ENCODE measurements around the gene PRKCI. TPM values are rescaled to one million over a fixed set of nuclear protein-coding genes. Genes with fewer than 3 reads are reported as not detected.

PRKCI gene
- total and polyA plus RNA-seq, 9 of the 15 experiments (the other 6 are each of a cell fraction or from before 2014, with no cell fraction given), result 10.5 to 43.2 (median 31.4) TPM

DNA sequence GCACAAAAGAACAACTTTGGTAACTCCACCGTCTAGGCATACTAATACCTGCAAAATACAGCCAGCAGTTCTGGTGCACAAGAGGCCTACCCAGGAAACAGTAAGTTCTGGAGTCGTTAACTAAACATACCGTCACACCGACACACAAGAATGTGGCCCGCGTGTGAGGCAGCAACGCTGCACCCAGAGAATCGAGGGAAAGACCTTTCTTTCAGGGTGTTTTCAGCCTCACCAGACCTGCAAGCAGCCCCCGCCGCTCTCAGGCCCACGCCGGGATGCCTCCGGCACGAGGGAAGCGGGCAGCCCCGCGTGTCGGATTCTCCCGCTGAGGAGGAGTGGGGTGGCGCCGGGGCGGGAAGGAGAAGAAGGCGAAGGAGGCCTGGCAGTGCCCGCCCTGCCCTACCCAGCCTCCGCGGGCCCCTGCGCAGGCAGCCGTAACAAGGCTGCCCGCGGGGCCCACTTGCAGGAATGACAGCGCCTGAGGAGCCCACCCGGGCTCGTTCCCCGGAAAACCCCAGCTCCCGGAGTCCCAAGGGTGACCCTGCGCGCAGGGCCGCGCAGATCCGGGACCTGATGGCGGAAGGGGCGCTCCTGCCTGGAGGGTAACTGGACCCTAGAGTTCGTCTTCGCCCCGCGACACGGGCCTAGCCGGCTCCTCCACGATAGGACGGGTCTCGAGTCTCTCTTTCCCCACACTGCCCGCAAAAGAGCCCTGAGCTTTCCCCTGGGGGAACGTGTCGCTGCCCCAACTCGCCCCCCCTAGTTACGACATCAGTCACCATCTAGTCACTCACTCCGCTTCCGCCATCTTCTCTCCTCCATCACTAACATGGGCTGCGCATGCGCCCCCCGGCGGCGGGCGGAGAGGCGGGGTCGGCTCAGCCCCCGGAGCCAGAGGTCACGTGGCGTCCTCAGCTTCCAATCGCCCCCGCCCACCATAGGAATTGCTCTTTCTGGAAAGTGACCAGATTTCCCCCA, 41.0 kb upstream of the PRKCI start, which contains the start of gene PHC3 (continued):
- TF ChIP-seq, protein P1, sequence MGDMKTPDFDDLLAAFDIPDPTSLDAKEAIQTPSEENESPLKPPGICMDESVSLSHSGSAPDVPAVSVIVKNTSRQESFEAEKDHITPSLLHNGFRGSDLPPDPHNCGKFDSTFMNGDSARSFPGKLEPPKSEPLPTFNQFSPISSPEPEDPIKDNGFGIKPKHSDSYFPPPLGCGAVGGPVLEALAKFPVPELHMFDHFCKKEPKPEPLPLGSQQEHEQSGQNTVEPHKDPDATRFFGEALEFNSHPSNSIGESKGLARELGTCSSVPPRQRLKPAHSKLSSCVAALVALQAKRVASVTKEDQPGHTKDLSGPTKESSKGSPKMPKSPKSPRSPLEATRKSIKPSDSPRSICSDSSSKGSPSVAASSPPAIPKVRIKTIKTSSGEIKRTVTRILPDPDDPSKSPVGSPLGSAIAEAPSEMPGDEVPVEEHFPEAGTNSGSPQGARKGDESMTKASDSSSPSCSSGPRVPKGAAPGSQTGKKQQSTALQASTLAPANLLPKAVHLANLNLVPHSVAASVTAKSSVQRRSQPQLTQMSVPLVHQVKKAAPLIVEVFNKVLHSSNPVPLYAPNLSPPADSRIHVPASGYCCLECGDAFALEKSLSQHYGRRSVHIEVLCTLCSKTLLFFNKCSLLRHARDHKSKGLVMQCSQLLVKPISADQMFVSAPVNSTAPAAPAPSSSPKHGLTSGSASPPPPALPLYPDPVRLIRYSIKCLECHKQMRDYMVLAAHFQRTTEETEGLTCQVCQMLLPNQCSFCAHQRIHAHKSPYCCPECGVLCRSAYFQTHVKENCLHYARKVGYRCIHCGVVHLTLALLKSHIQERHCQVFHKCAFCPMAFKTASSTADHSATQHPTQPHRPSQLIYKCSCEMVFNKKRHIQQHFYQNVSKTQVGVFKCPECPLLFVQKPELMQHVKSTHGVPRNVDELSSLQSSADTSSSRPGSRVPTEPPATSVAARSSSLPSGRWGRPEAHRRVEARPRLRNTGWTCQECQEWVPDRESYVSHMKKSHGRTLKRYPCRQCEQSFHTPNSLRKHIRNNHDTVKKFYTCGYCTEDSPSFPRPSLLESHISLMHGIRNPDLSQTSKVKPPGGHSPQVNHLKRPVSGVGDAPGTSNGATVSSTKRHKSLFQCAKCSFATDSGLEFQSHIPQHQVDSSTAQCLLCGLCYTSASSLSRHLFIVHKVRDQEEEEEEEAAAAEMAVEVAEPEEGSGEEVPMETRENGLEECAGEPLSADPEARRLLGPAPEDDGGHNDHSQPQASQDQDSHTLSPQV (IDR thresholded peaks at IDR 0.05), result 0 out of 2 replicates have a peak, but pooled peaks have one; percentile 43
- TF ChIP-seq KDM2B (CRISPR knock-in tag; IDR thresholded peaks at IDR 0.05) (0 out of 2 replicates have a peak, but pooled peaks have one; percentile 6), SP1 (CRISPR knock-in tag; IDR thresholded peaks at IDR 0.05) (0 out of 2 replicates have a peak, but pooled peaks have one; percentile 29), MBD2 (IDR thresholded peaks at IDR 0.05; ENCODE audit: borderline replicate concordance, low read depth) (peak; percentile 41; the same call in 1 of the 2 replicates), ZC3H11A (IDR thresholded peaks at IDR 0.05; ENCODE audit: low read depth, low read length) (0 out of 2 replicates have a peak, but pooled peaks have one; percentile 32), MTA3 (IDR thresholded peaks at IDR 0.05; ENCODE audit: borderline replicate concordance) (peak; percentile 54; the same call in 1 of the 2 replicates), ZNF232 (CRISPR knock-in tag; IDR thresholded peaks at IDR 0.05) (peak; percentile 16; the same call in 1 of the 2 replicates), CBFA2T2 (conservative IDR thresholded peaks at IDR 0.05) (peak; percentile 77), TAF1 (IDR thresholded peaks at IDR 0.05; ENCODE audit: control insufficient read depth, extremely low read depth, insufficient read depth, low read length, severe bottlenecking) (peak; percentile 90)
- TF ChIP-seq, protein P2, sequence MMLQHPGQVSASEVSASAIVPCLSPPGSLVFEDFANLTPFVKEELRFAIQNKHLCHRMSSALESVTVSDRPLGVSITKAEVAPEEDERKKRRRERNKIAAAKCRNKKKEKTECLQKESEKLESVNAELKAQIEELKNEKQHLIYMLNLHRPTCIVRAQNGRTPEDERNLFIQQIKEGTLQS (IDR thresholded peaks at IDR 0.05), result peak; percentile 52; the same call in 1 of the 2 replicates
- TF ChIP-seq, protein P2 (CRISPR knock-in tag; conservative IDR thresholded peaks at IDR 0.05), result no peak; the same call in 1 of the 2 replicates
- TF ChIP-seq, protein P3, sequence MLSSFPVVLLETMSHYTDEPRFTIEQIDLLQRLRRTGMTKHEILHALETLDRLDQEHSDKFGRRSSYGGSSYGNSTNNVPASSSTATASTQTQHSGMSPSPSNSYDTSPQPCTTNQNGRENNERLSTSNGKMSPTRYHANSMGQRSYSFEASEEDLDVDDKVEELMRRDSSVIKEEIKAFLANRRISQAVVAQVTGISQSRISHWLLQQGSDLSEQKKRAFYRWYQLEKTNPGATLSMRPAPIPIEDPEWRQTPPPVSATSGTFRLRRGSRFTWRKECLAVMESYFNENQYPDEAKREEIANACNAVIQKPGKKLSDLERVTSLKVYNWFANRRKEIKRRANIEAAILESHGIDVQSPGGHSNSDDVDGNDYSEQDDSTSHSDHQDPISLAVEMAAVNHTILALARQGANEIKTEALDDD (IDR thresholded peaks at IDR 0.05), result peak; percentile 22; the same call in 1 of the 2 replicates
- TF ChIP-seq, protein P4, sequence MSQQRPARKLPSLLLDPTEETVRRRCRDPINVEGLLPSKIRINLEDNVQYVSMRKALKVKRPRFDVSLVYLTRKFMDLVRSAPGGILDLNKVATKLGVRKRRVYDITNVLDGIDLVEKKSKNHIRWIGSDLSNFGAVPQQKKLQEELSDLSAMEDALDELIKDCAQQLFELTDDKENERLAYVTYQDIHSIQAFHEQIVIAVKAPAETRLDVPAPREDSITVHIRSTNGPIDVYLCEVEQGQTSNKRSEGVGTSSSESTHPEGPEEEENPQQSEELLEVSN (IDR thresholded peaks at IDR 0.05; ENCODE audit: borderline replicate concordance in 1 of 2, extremely low read depth in 1 of 2, insufficient read depth in 1 of 2, insufficient read length in 1 of 2, low read depth in 1 of 2, low read length in 1 of 2, poor library complexity in 1 of 2, severe bottlenecking in 1 of 2), result peak; percentile 48 to 83
- TF ChIP-seq, protein P5, sequence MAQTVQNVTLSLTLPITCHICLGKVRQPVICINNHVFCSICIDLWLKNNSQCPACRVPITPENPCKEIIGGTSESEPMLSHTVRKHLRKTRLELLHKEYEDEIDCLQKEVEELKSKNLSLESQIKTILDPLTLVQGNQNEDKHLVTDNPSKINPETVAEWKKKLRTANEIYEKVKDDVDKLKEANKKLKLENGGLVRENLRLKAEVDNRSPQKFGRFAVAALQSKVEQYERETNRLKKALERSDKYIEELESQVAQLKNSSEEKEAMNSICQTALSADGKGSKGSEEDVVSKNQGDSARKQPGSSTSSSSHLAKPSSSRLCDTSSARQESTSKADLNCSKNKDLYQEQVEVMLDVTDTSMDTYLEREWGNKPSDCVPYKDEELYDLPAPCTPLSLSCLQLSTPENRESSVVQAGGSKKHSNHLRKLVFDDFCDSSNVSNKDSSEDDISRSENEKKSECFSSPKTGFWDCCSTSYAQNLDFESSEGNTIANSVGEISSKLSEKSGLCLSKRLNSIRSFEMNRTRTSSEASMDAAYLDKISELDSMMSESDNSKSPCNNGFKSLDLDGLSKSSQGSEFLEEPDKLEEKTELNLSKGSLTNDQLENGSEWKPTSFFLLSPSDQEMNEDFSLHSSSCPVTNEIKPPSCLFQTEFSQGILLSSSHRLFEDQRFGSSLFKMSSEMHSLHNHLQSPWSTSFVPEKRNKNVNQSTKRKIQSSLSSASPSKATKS (CRISPR knock-in tag; IDR thresholded peaks at IDR 0.05), result no peak

All from K562 (cell line).